Astrocyte (in vitro differentiated cells and primary cell): ENCODE results near the gene SNED1. TPM values are rescaled to one million over a fixed set of nuclear protein-coding genes. Genes with fewer than 3 reads are reported as not detected.

Experiments
- DNase-seq: peaks from one replicate; pipeline ENCODE4 v3.0.0-alpha.2; 2010; ENCODE audit warnings: low read depth
- FAIRE-seq: peaks from 2 replicates; lab custom pipeline; 2011; peaks lifted over from hg19 to GRCh38; lab: Jason Lieb, UNC
- H2AFZ ChIP-seq: 2 replicates; pipeline ENCODE4 v1.6.0; 2012; ENCODE audit warnings: low read depth, low read length, inconsistent platforms
- H3K27ac ChIP-seq: 2 replicates; pipeline ENCODE4 v1.5.1; 2011; ENCODE audit warnings: low read depth, low read length, inconsistent platforms
- H3K27me3 ChIP-seq: 2 replicates; pipeline ENCODE4 v1.6.0; 2011; ENCODE audit warnings: low read length, inconsistent platforms; ENCODE audit not compliant: insufficient read depth
- H3K36me3 ChIP-seq: 2 replicates; pipeline ENCODE4 v1.5.1; 2011; ENCODE audit warnings: low read length, inconsistent platforms; ENCODE audit not compliant: insufficient read depth
- H3K4me1 ChIP-seq: 2 replicates; pipeline ENCODE4 v1.5.1; 2011; ENCODE audit warnings: low read length, inconsistent platforms; ENCODE audit not compliant: insufficient read depth
- H3K4me2 ChIP-seq: 2 replicates; pipeline ENCODE4 v1.6.0; 2012; ENCODE audit warnings: low read length, inconsistent platforms
- H3K4me3 ChIP-seq: 2 replicates; pipeline ENCODE4 v1.5.1; 2011; ENCODE audit warnings: low read depth, mild to moderate bottlenecking, low read length, inconsistent platforms; ENCODE audit not compliant: insufficient read depth
- H3K79me2 ChIP-seq: 2 replicates; pipeline ENCODE4 v1.6.0; 2012; ENCODE audit warnings: mild to moderate bottlenecking, low read length, inconsistent platforms; ENCODE audit not compliant: insufficient read depth
- H3K9ac ChIP-seq: 2 replicates; pipeline ENCODE4 v1.6.0; 2012; ENCODE audit warnings: mild to moderate bottlenecking, low read length, inconsistent platforms
- H3K9me3 ChIP-seq: 2 replicates; pipeline ENCODE4 v1.5.1; 2012; ENCODE audit warnings: low read depth, mild to moderate bottlenecking, low read length, inconsistent platforms; ENCODE audit not compliant: insufficient read depth
- H4K20me1 ChIP-seq: 2 replicates; pipeline ENCODE4 v1.6.0; 2012; ENCODE audit warnings: low read length, inconsistent platforms; ENCODE audit not compliant: insufficient read depth
- H3K27ac Mint-ChIP-seq: one replicate; pipeline ENCODE4 v1.8.0; 2021; ENCODE audit warnings: mild to moderate bottlenecking, mixed read lengths; ENCODE audit not compliant: unreplicated experiment
- H3K27me3 Mint-ChIP-seq: one replicate; pipeline ENCODE4 v1.8.0; 2021; ENCODE audit warnings: low read depth, mixed read lengths; ENCODE audit not compliant: unreplicated experiment
- H3K36me3 Mint-ChIP-seq: one replicate; pipeline ENCODE4 v1.8.0; 2021; ENCODE audit warnings: low read depth, mixed read lengths; ENCODE audit not compliant: unreplicated experiment
- H3K4me1 Mint-ChIP-seq: one replicate; pipeline ENCODE4 v1.8.0; 2021; ENCODE audit warnings: low read depth, mixed read lengths; ENCODE audit not compliant: unreplicated experiment
- H3K4me3 Mint-ChIP-seq: one replicate; pipeline ENCODE4 v1.8.0; 2021; ENCODE audit warnings: mild to moderate bottlenecking, moderate library complexity, mixed read lengths; ENCODE audit not compliant: unreplicated experiment
- H3K9me3 Mint-ChIP-seq: one replicate; pipeline ENCODE4 v1.8.0; 2021; ENCODE audit warnings: mild to moderate bottlenecking, mixed read lengths; ENCODE audit not compliant: unreplicated experiment
- EZH2 ChIP-seq: IDR thresholded peaks from 2 replicates; pipeline ENCODE4 v1.6.1; 2012; ENCODE audit warnings: mild to moderate bottlenecking, low read length, inconsistent platforms; ENCODE audit not compliant: insufficient read depth
- total RNA-seq: library from RNA; stranded (reverse); gene quantifications from 2 replicates; pipeline ENCODE4 v1.2.1, GENCODE V29; 2021
- TF ChIP-seq, protein P1 (sequence below): IDR thresholded peaks from 2 replicates; pipeline ENCODE4 v1.5.1; 2011; ENCODE audit warnings: low read depth, mild to moderate bottlenecking, inconsistent platforms, low read length, moderate library complexity; ENCODE audit not compliant: insufficient read depth

The SNED1 gene
- total RNA-seq, 1 donor from 2014 or later, result 0.23 TPM

GRCh38 chr2:240965296-240965904 is 33.0 kb upstream of the SNED1 start:
- Histone ChIP-seq H4K20me1 (no peaks in the 10 kb centered on the region), H3K4me1 (no peaks in the 10 kb centered on the region), H3K36me3 (no peaks in the 10 kb centered on the region), H3K4me2 (no peak overlapping the region), H3K9ac (no peak overlapping the region), H3K79me2 (no peaks in the 10 kb centered on the region), H3K9me3 (no peaks in the 10 kb centered on the region), H3K4me3 (no peak overlapping the region), H2AFZ (no peak overlapping the region), H3K27ac (no peak overlapping the region), H3K27me3 (no peaks in the 10 kb centered on the region)
- Mint-ChIP-seq H3K4me1 (no peaks in the 10 kb centered on the region), H3K9me3 (no peaks in the 10 kb centered on the region), H3K27me3 (peaks cover 16% of the 10 kb centered on the region), H3K4me3 (no peak overlapping the region), H3K27ac (no peak overlapping the region), H3K36me3 (no peaks in the 10 kb centered on the region)
- DNase-seq (no peak), FAIRE-seq (no peak)
- TF ChIP-seq, protein P1, sequence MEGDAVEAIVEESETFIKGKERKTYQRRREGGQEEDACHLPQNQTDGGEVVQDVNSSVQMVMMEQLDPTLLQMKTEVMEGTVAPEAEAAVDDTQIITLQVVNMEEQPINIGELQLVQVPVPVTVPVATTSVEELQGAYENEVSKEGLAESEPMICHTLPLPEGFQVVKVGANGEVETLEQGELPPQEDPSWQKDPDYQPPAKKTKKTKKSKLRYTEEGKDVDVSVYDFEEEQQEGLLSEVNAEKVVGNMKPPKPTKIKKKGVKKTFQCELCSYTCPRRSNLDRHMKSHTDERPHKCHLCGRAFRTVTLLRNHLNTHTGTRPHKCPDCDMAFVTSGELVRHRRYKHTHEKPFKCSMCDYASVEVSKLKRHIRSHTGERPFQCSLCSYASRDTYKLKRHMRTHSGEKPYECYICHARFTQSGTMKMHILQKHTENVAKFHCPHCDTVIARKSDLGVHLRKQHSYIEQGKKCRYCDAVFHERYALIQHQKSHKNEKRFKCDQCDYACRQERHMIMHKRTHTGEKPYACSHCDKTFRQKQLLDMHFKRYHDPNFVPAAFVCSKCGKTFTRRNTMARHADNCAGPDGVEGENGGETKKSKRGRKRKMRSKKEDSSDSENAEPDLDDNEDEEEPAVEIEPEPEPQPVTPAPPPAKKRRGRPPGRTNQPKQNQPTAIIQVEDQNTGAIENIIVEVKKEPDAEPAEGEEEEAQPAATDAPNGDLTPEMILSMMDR, result no peak
- TF ChIP-seq EZH2, result no peak

- DNase-seq, result no peak
- H4K20me1 ChIP-seq, result no peaks in the 10 kb centered on the region
- no peak overlapping the region for H3K9ac ChIP-seq
- no peak overlapping the region for H2AFZ ChIP-seq
- no peak for FAIRE-seq
- H3K4me3 ChIP-seq, result no peak overlapping the region
- Mint-ChIP-seq H3K27me3 (peaks cover 20% of the 10 kb centered on the region), H3K9me3 (no peaks in the 10 kb centered on the region), H3K4me3 (no peak overlapping the region), H3K4me1 (no peaks in the 10 kb centered on the region), H3K36me3 (no peaks in the 10 kb centered on the region), H3K27ac (no peak overlapping the region)
- no peak overlapping the region for H3K4me2 ChIP-seq
- no peaks in the 10 kb centered on the region for H3K9me3 ChIP-seq
- TF ChIP-seq, protein P1, result no peak
- no peak for TF ChIP-seq EZH2
- H3K27ac ChIP-seq, result no peak overlapping the region
- no peaks in the 10 kb centered on the region for H3K36me3 ChIP-seq
- no peaks in the 10 kb centered on the region for H3K27me3 ChIP-seq
- no peaks in the 10 kb centered on the region for H3K79me2 ChIP-seq
- H3K4me1 ChIP-seq, result no peaks in the 10 kb centered on the region
Observed at GRCh38 chr2:240965905-240966456, 32.4 kb upstream of the SNED1 start.

DNA sequence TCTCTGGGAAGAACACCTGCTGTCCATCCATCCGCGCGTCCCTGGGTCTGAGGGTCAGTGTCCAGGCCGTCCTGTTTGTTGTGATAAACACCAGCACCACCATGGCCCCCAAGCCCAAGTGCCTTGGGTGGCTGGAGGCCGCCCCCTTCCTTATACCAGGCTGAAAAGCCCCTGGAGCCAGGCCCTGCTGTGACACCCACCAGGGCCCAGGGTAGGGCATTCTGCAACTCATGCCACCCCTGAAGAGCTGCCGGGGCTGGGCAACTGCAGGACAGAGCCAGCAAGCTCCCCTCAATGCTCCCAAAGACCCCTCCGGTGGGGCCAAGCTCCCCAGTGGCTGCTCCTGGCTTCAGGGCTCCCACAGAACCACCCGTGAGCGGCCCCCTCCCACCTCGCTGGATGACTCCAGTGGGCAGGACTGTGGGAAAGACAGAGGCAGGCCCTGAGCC is 31.9 kb upstream of the SNED1 start:
- Mint-ChIP-seq H3K4me3 (no peak overlapping the region), H3K36me3 (no peaks in the 10 kb centered on the region), H3K4me1 (no peaks in the 10 kb centered on the region), H3K27ac (no peak overlapping the region), H3K27me3 (peaks cover 25% of the 10 kb centered on the region), H3K9me3 (no peaks in the 10 kb centered on the region)
- Histone ChIP-seq H3K36me3 (no peaks in the 10 kb centered on the region), H3K27ac (no peak overlapping the region), H3K79me2 (no peaks in the 10 kb centered on the region), H3K4me3 (no peak overlapping the region), H3K4me2 (no peak overlapping the region), H3K4me1 (no peaks in the 10 kb centered on the region), H4K20me1 (no peaks in the 10 kb centered on the region), H2AFZ (no peak overlapping the region), H3K9me3 (no peaks in the 10 kb centered on the region), H3K27me3 (peaks cover 1% of the 10 kb centered on the region), H3K9ac (no peak overlapping the region)
- no peak for FAIRE-seq
- TF ChIP-seq, protein P1, result no peak
- TF ChIP-seq EZH2, result no peak
- DNase-seq, result no peak
